Transverse colon (tissue), 4 donors: ENCODE data around the gene BBC3.

Experiments
- POLR2A ChIP-seq: fragments of 450-650 bp; IDR thresholded peaks from one replicate; pipeline ENCODE4 v1.6.1; 2016; ENCODE audit warnings: antibody characterized with exemption, mild to moderate bottlenecking, moderate library complexity
- POLR2AphosphoS5 ChIP-seq, 3 donors: sonication (generic); formaldehyde crosslinking; IDR thresholded peaks; one replicate each; pipeline ENCODE4 v1.6.1; 2016; ENCODE audit warnings: antibody characterized with exemption in 3 of 3
- TF ChIP-seq, protein P1 (sequence below), 5 experiments: fragments of 200-600 bp in 3 of 5; fragments of 450-650 bp in 2 of 5; sonication (generic) in 3 of 5; IDR thresholded peaks; 1 replicate in 2 of 5; 2 replicates in 3 of 5; pipeline ENCODE4 v1.5.1; 2016 to 2017; ENCODE audit warnings: antibody characterized with exemption in 5 of 5, inconsistent platforms in 3 of 5, mild to moderate bottlenecking in 2 of 5, moderate library complexity in 1 of 5

DNA sequence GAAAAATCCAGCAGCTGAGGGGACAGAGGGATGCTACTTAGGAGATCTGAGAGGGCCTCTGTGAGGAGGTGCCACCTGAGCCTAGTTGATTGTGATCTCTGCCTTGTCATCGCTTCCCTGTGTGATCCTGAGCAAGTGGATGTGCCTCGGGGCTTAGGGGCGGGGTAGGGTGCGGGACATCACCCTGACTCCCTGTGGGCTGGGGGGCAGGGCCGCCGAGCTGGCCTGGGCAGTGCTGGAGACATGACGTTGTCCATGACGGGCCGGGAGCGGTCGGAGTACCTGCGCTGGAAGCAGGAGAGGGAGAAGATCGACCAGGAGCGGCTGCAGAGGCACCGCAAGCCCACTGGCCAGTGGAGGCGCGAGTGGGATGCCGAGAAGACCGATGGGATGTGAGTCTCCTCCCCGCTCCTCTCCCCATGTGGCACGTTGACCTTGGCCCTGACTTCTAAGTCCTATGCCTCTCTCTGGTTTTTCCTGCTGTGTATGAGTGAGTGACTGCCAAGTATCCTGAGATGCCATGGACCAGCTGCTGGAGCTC is 35.5 kb upstream of the BBC3 start:
- TF ChIP-seq, protein P1, sequence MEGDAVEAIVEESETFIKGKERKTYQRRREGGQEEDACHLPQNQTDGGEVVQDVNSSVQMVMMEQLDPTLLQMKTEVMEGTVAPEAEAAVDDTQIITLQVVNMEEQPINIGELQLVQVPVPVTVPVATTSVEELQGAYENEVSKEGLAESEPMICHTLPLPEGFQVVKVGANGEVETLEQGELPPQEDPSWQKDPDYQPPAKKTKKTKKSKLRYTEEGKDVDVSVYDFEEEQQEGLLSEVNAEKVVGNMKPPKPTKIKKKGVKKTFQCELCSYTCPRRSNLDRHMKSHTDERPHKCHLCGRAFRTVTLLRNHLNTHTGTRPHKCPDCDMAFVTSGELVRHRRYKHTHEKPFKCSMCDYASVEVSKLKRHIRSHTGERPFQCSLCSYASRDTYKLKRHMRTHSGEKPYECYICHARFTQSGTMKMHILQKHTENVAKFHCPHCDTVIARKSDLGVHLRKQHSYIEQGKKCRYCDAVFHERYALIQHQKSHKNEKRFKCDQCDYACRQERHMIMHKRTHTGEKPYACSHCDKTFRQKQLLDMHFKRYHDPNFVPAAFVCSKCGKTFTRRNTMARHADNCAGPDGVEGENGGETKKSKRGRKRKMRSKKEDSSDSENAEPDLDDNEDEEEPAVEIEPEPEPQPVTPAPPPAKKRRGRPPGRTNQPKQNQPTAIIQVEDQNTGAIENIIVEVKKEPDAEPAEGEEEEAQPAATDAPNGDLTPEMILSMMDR (IDR thresholded peaks at IDR 0.05): no peak
- TF ChIP-seq POLR2AphosphoS5 (IDR thresholded peaks at IDR 0.05) (no peak), POLR2A (no peak)
